ENCODE results near the gene VAV2.

VAV2 gene

DNA sequence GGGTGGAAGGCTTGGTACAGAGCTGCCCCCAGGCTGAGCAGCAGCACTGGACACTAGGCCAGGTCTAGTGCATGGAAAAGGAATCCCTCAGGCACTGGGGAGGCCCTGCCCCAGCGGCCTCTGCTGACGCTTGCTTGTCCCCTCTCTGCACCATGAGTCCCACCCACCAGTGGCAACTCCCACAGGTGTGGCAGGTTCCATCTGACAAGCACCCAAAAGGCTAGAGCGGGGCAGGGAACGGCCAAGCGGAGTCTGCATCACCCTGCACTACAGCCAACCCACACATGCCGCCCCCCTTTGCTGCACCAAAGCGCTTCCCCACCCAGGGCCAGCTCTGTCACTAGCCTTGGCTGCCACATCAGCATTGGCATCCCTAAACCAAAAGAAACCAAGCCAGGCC lies 138.8 kb downstream of the VAV2 start:
- Histone ChIP-seq H2BK120ac (ENCODE audit: low read depth, low read length) (no peak overlapping the region), H2AK5ac (ENCODE audit: low read depth, low read length) (peak overlapping the region; percentile 15), H3K27me3 (ENCODE audit: control insufficient read depth in 3 of 3, insufficient read depth in 3 of 3, low read depth in 1 of 3, low read length in 3 of 3) (no peaks in the 10 kb centered on the region), H2BK5ac (ENCODE audit: low read length) (no peak overlapping the region), H3K9me3 (replicated peaks in 1 of 2; ENCODE audit: control insufficient read depth in 2 of 2, insufficient read depth in 1 of 2, low read depth in 1 of 2, low read length in 2 of 2) (peaks cover 0 to 5% of the 10 kb centered on the region in 2 donors), H2BK12ac (ENCODE audit: low read length) (no peak overlapping the region), H3K4me2 (ENCODE audit: insufficient read depth, low read length, poor library complexity, severe bottlenecking) (no peak overlapping the region), H3K4me3 (ENCODE audit: low read length in 2 of 2) (peak overlapping the region in 1 of 2 donors; percentile 63), H3K4me1 (ENCODE audit: control insufficient read depth in 2 of 2, insufficient read depth in 1 of 2, low read depth in 1 of 2, low read length in 2 of 2) (peaks cover 5 to 22% of the 10 kb centered on the region in 2 donors), H3K36me3 (replicated peaks in 1 of 2; ENCODE audit: control insufficient read depth in 2 of 2, insufficient read depth in 2 of 2, low read length in 2 of 2) (peaks cover 6 to 36% of the 10 kb centered on the region in 2 donors), H4K91ac (ENCODE audit: low read depth, low read length, poor library complexity) (no peak overlapping the region), H3K9ac (ENCODE audit: low read depth, low read length, poor library complexity) (no peak overlapping the region), H3K18ac (ENCODE audit: low read length) (peak overlapping the region; percentile 46), H3K23ac (ENCODE audit: low read depth, low read length, poor library complexity) (peak overlapping the region; percentile 21), H2AFZ (ENCODE audit: low read length) (no peak overlapping the region), H2BK15ac (ENCODE audit: low read length) (no peak overlapping the region), H3K27ac (replicated peaks; ENCODE audit: low read length) (no peak overlapping the region), H3K79me1 (ENCODE audit: low read depth, low read length) (peaks cover 13% of the 10 kb centered on the region), H4K8ac (ENCODE audit: low read depth, low read length) (no peak overlapping the region), H3K4ac (ENCODE audit: low read length) (no peak overlapping the region), H3K14ac (ENCODE audit: low read length) (no peak overlapping the region)
- DNase-seq (ENCODE audit: low spot score) = no peak
- WGBS, 2 donors (ENCODE audit: extremely low coverage in 2 of 2, insufficient read length in 2 of 2, insufficient replicate concordance in 1 of 2) = no CpG with 5 or more reads among the region's 7 CpGs

DNA sequence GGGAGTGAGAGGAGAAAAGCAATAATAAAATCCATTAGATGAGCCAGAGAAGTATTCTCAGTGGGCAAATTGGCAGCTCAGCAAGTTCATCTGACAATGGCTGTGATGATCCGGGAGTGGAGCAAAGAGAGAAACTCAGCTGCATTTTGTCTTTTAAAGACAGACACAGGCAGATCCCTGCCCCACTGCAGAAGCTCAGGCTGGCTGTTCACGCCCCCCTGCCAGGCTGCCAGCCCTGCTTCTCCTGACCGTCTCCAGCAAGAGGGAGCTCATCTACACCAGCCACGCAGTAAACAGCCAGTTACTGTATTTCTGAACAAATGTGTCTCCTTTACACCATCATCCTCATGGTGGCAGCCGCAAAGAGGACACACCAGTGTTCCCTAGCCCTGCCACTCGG lies 139.7 kb downstream of the VAV2 start:
- H4K91ac ChIP-seq (ENCODE audit: low read depth, low read length, poor library complexity) = no peak overlapping the region
- H2BK120ac ChIP-seq (ENCODE audit: low read depth, low read length) = no peak overlapping the region
- H3K4me2 ChIP-seq (ENCODE audit: insufficient read depth, low read length, poor library complexity, severe bottlenecking) = no peak overlapping the region
- WGBS, 2 donors (ENCODE audit: extremely low coverage in 2 of 2, insufficient read length in 2 of 2, insufficient replicate concordance in 1 of 2) = no CpG with 5 or more reads among the region's 6 CpGs
- no peak overlapping the region for H4K8ac ChIP-seq (ENCODE audit: low read depth, low read length)
- peaks cover 0 to 18% of the 10 kb centered on the region in 2 donors for H3K4me1 ChIP-seq (ENCODE audit: control insufficient read depth in 2 of 2, insufficient read depth in 1 of 2, low read depth in 1 of 2, low read length in 2 of 2)
- no peak overlapping the region for H2AFZ ChIP-seq (ENCODE audit: low read length)
- H2AK5ac ChIP-seq (ENCODE audit: low read depth, low read length) = no peak overlapping the region
- H3K36me3 ChIP-seq (replicated peaks in 1 of 2; ENCODE audit: control insufficient read depth in 2 of 2, insufficient read depth in 2 of 2, low read length in 2 of 2) = peaks cover 3 to 35% of the 10 kb centered on the region in 2 donors
- H3K4me3 ChIP-seq (ENCODE audit: low read length in 2 of 2) = no peak overlapping the region
- peak overlapping the region; percentile 4 for H2BK5ac ChIP-seq (ENCODE audit: low read length)
- H3K27ac ChIP-seq (replicated peaks; ENCODE audit: low read length) = no peak overlapping the region
- no peaks in the 10 kb centered on the region for H3K27me3 ChIP-seq (ENCODE audit: control insufficient read depth in 3 of 3, insufficient read depth in 3 of 3, low read depth in 1 of 3, low read length in 3 of 3)
- no peak overlapping the region for H3K4ac ChIP-seq (ENCODE audit: low read length)
- no peak for DNase-seq (ENCODE audit: low spot score)
- H3K18ac ChIP-seq (ENCODE audit: low read length) = peak overlapping the region; percentile 32
- H2BK12ac ChIP-seq (ENCODE audit: low read length) = no peak overlapping the region
- peaks cover 13% of the 10 kb centered on the region for H3K79me1 ChIP-seq (ENCODE audit: low read depth, low read length)
- no peak overlapping the region for H3K9ac ChIP-seq (ENCODE audit: low read depth, low read length, poor library complexity)
- peaks cover 0 to 5% of the 10 kb centered on the region in 2 donors for H3K9me3 ChIP-seq (replicated peaks in 1 of 2; ENCODE audit: control insufficient read depth in 2 of 2, insufficient read depth in 1 of 2, low read depth in 1 of 2, low read length in 2 of 2)
- peak overlapping the region; percentile 35 for H3K23ac ChIP-seq (ENCODE audit: low read depth, low read length, poor library complexity)
- H2BK15ac ChIP-seq (ENCODE audit: low read length) = no peak overlapping the region
- H3K14ac ChIP-seq (ENCODE audit: low read length) = no peak overlapping the region

- no peak overlapping the region for H3K27ac ChIP-seq (replicated peaks; ENCODE audit: low read length)
- H3K79me1 ChIP-seq (ENCODE audit: low read depth, low read length) = peaks cover 16% of the 10 kb centered on the region
- H2BK5ac ChIP-seq (ENCODE audit: low read length) = no peak overlapping the region
- no peak overlapping the region for H3K14ac ChIP-seq (ENCODE audit: low read length)
- peaks cover 3 to 35% of the 10 kb centered on the region in 2 donors for H3K36me3 ChIP-seq (replicated peaks in 1 of 2; ENCODE audit: control insufficient read depth in 2 of 2, insufficient read depth in 2 of 2, low read length in 2 of 2)
- no peak overlapping the region for H2BK15ac ChIP-seq (ENCODE audit: low read length)
- H2BK12ac ChIP-seq (ENCODE audit: low read length) = no peak overlapping the region
- H2AK5ac ChIP-seq (ENCODE audit: low read depth, low read length) = no peak overlapping the region
- no peak overlapping the region for H3K4me2 ChIP-seq (ENCODE audit: insufficient read depth, low read length, poor library complexity, severe bottlenecking)
- no peak overlapping the region for H3K4me3 ChIP-seq (ENCODE audit: low read length in 2 of 2)
- peaks cover 0 to 3% of the 10 kb centered on the region in 2 donors for H3K9me3 ChIP-seq (replicated peaks in 1 of 2; ENCODE audit: control insufficient read depth in 2 of 2, insufficient read depth in 1 of 2, low read depth in 1 of 2, low read length in 2 of 2)
- H2BK120ac ChIP-seq (ENCODE audit: low read depth, low read length) = no peak overlapping the region
- no peak overlapping the region for H3K4ac ChIP-seq (ENCODE audit: low read length)
- H3K18ac ChIP-seq (ENCODE audit: low read length) = no peak overlapping the region
- DNase-seq (ENCODE audit: low spot score) = no peak
- peaks cover 0 to 18% of the 10 kb centered on the region in 2 donors for H3K4me1 ChIP-seq (ENCODE audit: control insufficient read depth in 2 of 2, insufficient read depth in 1 of 2, low read depth in 1 of 2, low read length in 2 of 2)
- H3K23ac ChIP-seq (ENCODE audit: low read depth, low read length, poor library complexity) = no peak overlapping the region
- H3K9ac ChIP-seq (ENCODE audit: low read depth, low read length, poor library complexity) = no peak overlapping the region
- no CpG with 5 or more reads among the region's 1 CpG for WGBS, 2 donors (ENCODE audit: extremely low coverage in 2 of 2, insufficient read length in 2 of 2, insufficient replicate concordance in 1 of 2)
- H3K27me3 ChIP-seq (ENCODE audit: control insufficient read depth in 3 of 3, insufficient read depth in 3 of 3, low read depth in 1 of 3, low read length in 3 of 3) = no peaks in the 10 kb centered on the region
- no peak overlapping the region for H4K91ac ChIP-seq (ENCODE audit: low read depth, low read length, poor library complexity)
- no peak overlapping the region for H4K8ac ChIP-seq (ENCODE audit: low read depth, low read length)
- H2AFZ ChIP-seq (ENCODE audit: low read length) = no peak overlapping the region
These were observed 140.4 kb downstream of the VAV2 start for GRCh38 chr9:133851693-133852092.

DNA sequence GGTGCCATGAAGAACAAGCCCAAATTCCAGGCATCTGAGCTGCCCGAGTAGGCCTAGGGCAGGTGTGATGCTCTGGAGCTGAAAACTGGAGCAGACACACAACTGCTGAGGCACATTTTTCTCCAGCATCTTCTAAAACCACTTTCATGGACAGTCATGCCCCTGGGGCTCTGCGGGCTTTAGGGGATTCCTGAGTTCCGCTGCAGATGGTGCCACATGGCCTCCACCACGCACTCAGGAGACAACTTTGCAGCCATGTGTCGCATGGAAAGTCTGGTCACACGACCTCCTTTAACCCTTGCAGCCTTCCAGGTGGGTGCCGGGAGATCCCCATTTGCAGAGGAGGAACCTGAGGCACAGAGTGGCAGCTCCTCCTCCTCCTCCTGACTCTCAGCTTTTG lies 141.2 kb downstream of the VAV2 start:
- Histone ChIP-seq H3K9me3 (replicated peaks in 1 of 2; ENCODE audit: control insufficient read depth in 2 of 2, insufficient read depth in 1 of 2, low read depth in 1 of 2, low read length in 2 of 2) (peaks cover 0 to 3% of the 10 kb centered on the region in 2 donors), H2AFZ (ENCODE audit: low read length) (no peak overlapping the region), H2AK5ac (ENCODE audit: low read depth, low read length) (no peak overlapping the region), H3K79me1 (ENCODE audit: low read depth, low read length) (peaks cover 22% of the 10 kb centered on the region), H2BK12ac (ENCODE audit: low read length) (no peak overlapping the region), H2BK5ac (ENCODE audit: low read length) (no peak overlapping the region), H2BK120ac (ENCODE audit: low read depth, low read length) (no peak overlapping the region), H3K36me3 (replicated peaks in 1 of 2; ENCODE audit: control insufficient read depth in 2 of 2, insufficient read depth in 2 of 2, low read length in 2 of 2) (peaks cover 3 to 28% of the 10 kb centered on the region in 2 donors), H3K18ac (ENCODE audit: low read length) (no peak overlapping the region), H2BK15ac (ENCODE audit: low read length) (no peak overlapping the region), H3K4ac (ENCODE audit: low read length) (no peak overlapping the region), H4K8ac (ENCODE audit: low read depth, low read length) (no peak overlapping the region), H3K27ac (replicated peaks; ENCODE audit: low read length) (no peak overlapping the region), H3K14ac (ENCODE audit: low read length) (no peak overlapping the region), H3K23ac (ENCODE audit: low read depth, low read length, poor library complexity) (no peak overlapping the region), H3K4me2 (ENCODE audit: insufficient read depth, low read length, poor library complexity, severe bottlenecking) (no peak overlapping the region), H3K27me3 (ENCODE audit: control insufficient read depth in 3 of 3, insufficient read depth in 3 of 3, low read depth in 1 of 3, low read length in 3 of 3) (no peaks in the 10 kb centered on the region), H4K91ac (ENCODE audit: low read depth, low read length, poor library complexity) (no peak overlapping the region), H3K4me3 (ENCODE audit: low read length in 2 of 2) (no peak overlapping the region), H3K9ac (ENCODE audit: low read depth, low read length, poor library complexity) (no peak overlapping the region), H3K4me1 (ENCODE audit: control insufficient read depth in 2 of 2, insufficient read depth in 1 of 2, low read depth in 1 of 2, low read length in 2 of 2) (peaks cover 0 to 18% of the 10 kb centered on the region in 2 donors)
- DNase-seq (ENCODE audit: low spot score) = no peak
- no CpG with 5 or more reads among the region's 7 CpGs for WGBS, 2 donors (ENCODE audit: extremely low coverage in 2 of 2, insufficient read length in 2 of 2, insufficient replicate concordance in 1 of 2)

All from neuronal stem cell (in vitro differentiated cells).